Gastrocnemius medialis (tissue), 4 donors: ENCODE results near the gene SND1. TPM values are rescaled to one million over a fixed set of nuclear protein-coding genes. Genes with fewer than 3 reads are reported as not detected.

ENCODE experiments used
- ATAC-seq, 2 donors: fragments of 150-250 bp; one replicate each; pipeline ENCODE4 v1.9.1; 2016
- DNase-seq, 2 donors: peaks; one replicate each; pipeline ENCODE4 v3.0.0-alpha.2; 2019
- H3K27ac ChIP-seq, 4 donors: fragments of 200-600 bp; sonication (generic); 1 replicate in 1 of 4; 2 replicates in 3 of 4; pipeline ENCODE4 v1.5.1; 2016 to 2018; ENCODE audit warnings: mild to moderate bottlenecking in 2 of 4, moderate library complexity in 1 of 4
- H3K27me3 ChIP-seq, 3 donors: fragments of 200-600 bp; sonication (generic) in 2 of 3; 1 replicate in 1 of 3; 2 replicates in 2 of 3; pipeline versions ENCODE4 v1.5.1 to v1.6.0; 2016 to 2019; ENCODE audit warnings: mild to moderate bottlenecking in 1 of 3, moderate library complexity in 1 of 3
- H3K36me3 ChIP-seq, 2 donors: fragments of 200-600 bp; sonication (generic) in 1 of 2; one replicate each; pipeline ENCODE4 v1.5.1; 2017 to 2018
- H3K4me1 ChIP-seq, 2 donors: fragments of 200-600 bp; sonication (generic) in 1 of 2; one replicate each; pipeline ENCODE4 v1.5.1; 2016 to 2017; ENCODE audit warnings: mild to moderate bottlenecking in 2 of 2
- H3K4me3 ChIP-seq, 4 donors: fragments of 200-600 bp; sonication (generic) in 3 of 4; 1 replicate in 1 of 4; 2 replicates in 3 of 4; pipeline ENCODE4 v1.5.1; 2016 to 2019; ENCODE audit warnings: mild to moderate bottlenecking in 2 of 4
- H3K9me3 ChIP-seq, 3 donors: fragments of 200-600 bp; sonication (generic) in 2 of 3; 1 replicate in 1 of 3; 2 replicates in 2 of 3; pipeline ENCODE4 v1.5.1; 2016 to 2019
- CTCF ChIP-seq, 5 experiments: fragments of 450-650 bp in 3 of 5; fragments of 200-600 bp in 2 of 5; sonication (generic) in 2 of 5; IDR thresholded peaks in 4 of 5; conservative IDR thresholded peaks in 1 of 5; 1 replicate in 4 of 5; 2 replicates in 1 of 5; pipeline ENCODE4 v1.5.1; 2016 to 2019; ENCODE audit warnings: antibody characterized with exemption in 5 of 5, mild to moderate bottlenecking in 3 of 5, moderate library complexity in 3 of 5
- POLR2A ChIP-seq, 2 donors: fragments of 450-650 bp; IDR thresholded peaks; one replicate each; pipeline ENCODE4 v1.6.1; 2017; ENCODE audit warnings: antibody characterized with exemption in 2 of 2, mild to moderate bottlenecking in 2 of 2, moderate library complexity in 2 of 2
- in situ Hi-C, 4 donors: fragments of 200-750 bp; cut with MboI; loops; one replicate each; pipeline versions ENCODE4 v1.15.0 to v1.8.0; 2017; ENCODE audit warnings: low sequenced_read_pairs in 4 of 4
- intact Hi-C: fragments of 100-400 bp; cut with DNase I; formaldehyde crosslinking; loops from one replicate; pipeline ENCODE4 v1.15.1; 2023; ENCODE audit warnings: low total_unique reads
- total RNA-seq, 4 donors: library from RNA; depleted of rRNA; stranded (reverse); fragments of >200 nt; gene quantifications; one replicate each; pipeline versions ENCODE4 v1.1.0 to v1.2.3, GENCODE V29; 2016

Gene SND1
- total RNA-seq, 4 donors from 2014 or later, result 30.4 to 73.0 (median 50.3) TPM

DNA sequence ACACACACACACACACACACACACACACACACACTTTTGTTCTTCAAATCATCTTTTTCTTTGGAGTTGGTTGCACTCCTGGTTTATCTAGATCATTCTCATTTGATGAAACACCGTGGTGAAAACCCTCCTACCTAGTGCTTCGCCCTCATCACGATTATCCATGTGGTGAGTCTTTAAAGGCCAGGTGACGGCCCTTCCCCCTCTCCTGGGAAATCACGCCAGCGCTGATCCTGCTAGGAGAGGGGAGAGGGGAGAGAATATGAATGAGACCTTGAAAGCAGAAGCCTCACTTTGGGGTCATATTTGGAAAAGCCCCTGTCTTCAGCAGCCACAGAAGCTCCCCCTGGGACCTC lies 483.1 kb downstream of the SND1 start:
- TF ChIP-seq CTCF (IDR thresholded peaks at IDR 0.05 in 4 of 5, conservative IDR thresholded peaks at IDR 0.05 in 1 of 5) (no peak), POLR2A (IDR thresholded peaks at IDR 0.05) (no peak)
- Histone ChIP-seq H3K27ac (no peak overlapping the region), H3K4me1 (peaks cover 0 to 13% of the 10 kb centered on the region in 2 donors), H3K4me3 (peak overlapping the region; percentile 45 to 71 (median 54)), H3K36me3 (no peaks in the 10 kb centered on the region), H3K9me3 (no peaks in the 10 kb centered on the region), H3K27me3 (peaks cover 30 to 50% (median 48%) of the 10 kb centered on the region in 3 donors)
- ATAC-seq (no peak), DNase-seq (no peak)
- in situ Hi-C loops, result loop anchor here in 1 of 4 donors (10.0 kb wide), 1 partner anchor 70 kb away; no protein-coding TSS in a partner anchor
- intact Hi-C loops, result loop anchor here (1.0 kb wide), 1 partner anchor 73 kb away; no protein-coding TSS in a partner anchor

DNA sequence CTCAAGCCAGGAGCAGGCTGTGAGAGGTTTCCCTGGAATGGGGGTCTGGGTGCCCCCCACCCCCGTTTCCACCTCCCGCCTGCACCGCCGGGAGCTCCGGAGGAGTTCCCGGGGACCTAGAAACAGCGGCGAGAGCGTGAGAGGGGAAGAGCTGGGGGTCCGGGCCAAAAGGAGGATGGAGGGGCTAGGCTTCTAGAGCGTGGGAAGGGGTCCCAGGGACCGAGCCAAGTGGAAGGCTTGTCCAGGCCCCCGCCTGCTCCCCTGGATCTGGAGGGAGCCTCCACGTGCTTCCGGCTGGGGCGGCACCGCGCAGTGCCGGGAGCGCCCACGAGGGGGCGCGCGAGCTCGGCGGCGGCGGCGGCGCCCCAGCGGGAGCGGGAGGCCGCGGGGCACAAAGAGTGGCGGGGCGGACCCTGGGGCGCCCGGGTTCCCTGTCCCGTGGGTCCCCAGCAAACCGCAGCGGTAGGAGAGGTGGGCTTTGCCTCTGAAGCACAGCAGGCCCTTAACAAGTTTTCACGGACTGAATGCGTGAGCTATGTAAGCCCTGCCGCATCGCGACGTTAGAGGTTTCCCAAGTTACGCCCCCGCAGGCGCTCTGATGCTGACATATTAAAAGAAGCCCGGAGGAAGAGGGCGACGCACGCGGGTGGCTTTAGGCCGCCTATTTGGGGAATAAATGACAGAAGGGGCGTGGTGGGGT lies 483.7 kb downstream of the SND1 start:
- intact Hi-C loops (loop anchor here (1.0 to 2.0 kb wide), 2 partner anchors 73 to 427 kb away; no protein-coding TSS in a partner anchor), in situ Hi-C loops (loop anchor here in 1 of 4 donors (10.0 kb wide), 1 partner anchor 69 kb away; no protein-coding TSS in a partner anchor)
- peaks cover 0 to 13% of the 10 kb centered on the region in 2 donors for H3K4me1 ChIP-seq
- no peaks in the 10 kb centered on the region for H3K36me3 ChIP-seq
- H3K27me3 ChIP-seq, result peaks cover 30 to 54% (median 44%) of the 10 kb centered on the region in 3 donors
- no peak overlapping the region for H3K27ac ChIP-seq
- H3K4me3 ChIP-seq, result peak overlapping the region; percentile 45 to 71 (median 54)
- ATAC-seq, result peak; percentile 91 to 92
- no peak for DNase-seq
- no peaks in the 10 kb centered on the region for H3K9me3 ChIP-seq
- TF ChIP-seq CTCF (IDR thresholded peaks at IDR 0.05 in 4 of 5, conservative IDR thresholded peaks at IDR 0.05 in 1 of 5), result peak; percentile 57 to 98 (median 85)
- no peak for TF ChIP-seq POLR2A (IDR thresholded peaks at IDR 0.05)

- DNase-seq (no peak), ATAC-seq (peak in 1 of 2 donors; percentile 27)
- H3K4me1 ChIP-seq, result peaks cover 0 to 13% of the 10 kb centered on the region in 2 donors
- H3K4me3 ChIP-seq, result peak overlapping the region; percentile 45 to 71 (median 54)
- H3K36me3 ChIP-seq, result no peaks in the 10 kb centered on the region
- intact Hi-C loops, result loop anchor here (2.0 kb wide), 1 partner anchor 427 kb away; no protein-coding TSS in a partner anchor
- in situ Hi-C loops, result loop anchor here in 1 of 4 donors (10.0 kb wide), 1 partner anchor 69 kb away; no protein-coding TSS in a partner anchor
- TF ChIP-seq CTCF (IDR thresholded peaks at IDR 0.05 in 4 of 5, conservative IDR thresholded peaks at IDR 0.05 in 1 of 5) (no peak), POLR2A (IDR thresholded peaks at IDR 0.05) (no peak)
- H3K27me3 ChIP-seq, result peaks cover 30 to 57% (median 47%) of the 10 kb centered on the region in 3 donors
- no peak overlapping the region for H3K27ac ChIP-seq
- no peaks in the 10 kb centered on the region for H3K9me3 ChIP-seq
Observed at GRCh38 chr7:128136215-128136597, 484.2 kb downstream of the SND1 start.

GRCh38 chr7:128137181-128137580 lies 485.2 kb downstream of the SND1 start:
- TF ChIP-seq CTCF (IDR thresholded peaks at IDR 0.05 in 4 of 5, conservative IDR thresholded peaks at IDR 0.05 in 1 of 5), result no peak
- TF ChIP-seq POLR2A (IDR thresholded peaks at IDR 0.05), result no peak
- Histone ChIP-seq H3K36me3 (no peaks in the 10 kb centered on the region), H3K4me3 (no peak overlapping the region), H3K9me3 (no peaks in the 10 kb centered on the region), H3K27me3 (peaks cover 30 to 50% (median 47%) of the 10 kb centered on the region in 3 donors), H3K4me1 (peaks cover 0 to 13% of the 10 kb centered on the region in 2 donors), H3K27ac (no peak overlapping the region)
- in situ Hi-C loops, result loop anchor here in 1 of 4 donors (10.0 kb wide), 1 partner anchor 68 kb away; no protein-coding TSS in a partner anchor
- no peak for ATAC-seq
- no peak for DNase-seq
- intact Hi-C loops, result loop anchor here (2.0 kb wide), 1 partner anchor 428 kb away; no protein-coding TSS in a partner anchor
